ENCODE results near the gene CEP72.
"Not testable (repeated sequence)": the region's sequence is repeated elsewhere in the genome, so short reads cannot be mapped to it uniquely, and the experiment has no call there.

Gene CEP72

GRCh38 chr5:686936-687335 is 74.8 kb downstream of the CEP72 start:
- H3K36me3 ChIP-seq (ENCODE audit: insufficient read depth, low read length); H3K4me3 ChIP-seq (ENCODE audit: low read depth in 1 of 2, low read length in 2 of 2); H3K9ac ChIP-seq (ENCODE audit: low read length); H3K27me3 ChIP-seq (ENCODE audit: control insufficient read depth in 1 of 2, insufficient read depth in 2 of 2, low read length in 2 of 2); H3K4me1 ChIP-seq (ENCODE audit: insufficient read depth, low read length); H3K9me3 ChIP-seq (ENCODE audit: low read length); H3K27ac ChIP-seq (ENCODE audit: low read depth, low read length): not testable (repeated sequence)

GRCh38 chr5:688348-689010 is 76.3 kb downstream of the CEP72 start:
- H3K9ac ChIP-seq (ENCODE audit: low read length); H3K27ac ChIP-seq (ENCODE audit: low read depth, low read length); H3K27me3 ChIP-seq (ENCODE audit: control insufficient read depth in 1 of 2, insufficient read depth in 2 of 2, low read length in 2 of 2); H3K4me3 ChIP-seq (ENCODE audit: low read depth in 1 of 2, low read length in 2 of 2); H3K4me1 ChIP-seq (ENCODE audit: insufficient read depth, low read length); H3K36me3 ChIP-seq (ENCODE audit: insufficient read depth, low read length); H3K9me3 ChIP-seq (ENCODE audit: low read length): not testable (repeated sequence)

GRCh38 chr5:690293-690692 is 78.2 kb downstream of the CEP72 start:
- H3K36me3 ChIP-seq (ENCODE audit: insufficient read depth, low read length); H3K4me1 ChIP-seq (ENCODE audit: insufficient read depth, low read length); H3K27me3 ChIP-seq (ENCODE audit: control insufficient read depth in 1 of 2, insufficient read depth in 2 of 2, low read length in 2 of 2); H3K9ac ChIP-seq (ENCODE audit: low read length); H3K9me3 ChIP-seq (ENCODE audit: low read length); H3K4me3 ChIP-seq (ENCODE audit: low read depth in 1 of 2, low read length in 2 of 2); H3K27ac ChIP-seq (ENCODE audit: low read depth, low read length): not testable (repeated sequence)

- not testable (repeated sequence) for H3K4me1 ChIP-seq (ENCODE audit: insufficient read depth, low read length); H3K27me3 ChIP-seq (ENCODE audit: control insufficient read depth in 1 of 2, insufficient read depth in 2 of 2, low read length in 2 of 2); H3K9ac ChIP-seq (ENCODE audit: low read length); H3K4me3 ChIP-seq (ENCODE audit: low read depth in 1 of 2, low read length in 2 of 2); H3K27ac ChIP-seq (ENCODE audit: low read depth, low read length); H3K9me3 ChIP-seq (ENCODE audit: low read length); H3K36me3 ChIP-seq (ENCODE audit: insufficient read depth, low read length)
Observed at GRCh38 chr5:691049-691448, 78.9 kb downstream of the CEP72 start.

GRCh38 chr5:691817-692528 is 79.8 kb downstream of the CEP72 start:
- Histone ChIP-seq H3K27ac (ENCODE audit: low read depth, low read length) (peak overlapping the region; percentile 58), H3K36me3 (ENCODE audit: insufficient read depth, low read length) (no peaks in the 10 kb centered on the region), H3K27me3 (ENCODE audit: control insufficient read depth in 1 of 2, insufficient read depth in 2 of 2, low read length in 2 of 2) (no peaks in the 10 kb centered on the region), H3K4me1 (ENCODE audit: insufficient read depth, low read length) (no peaks in the 10 kb centered on the region), H3K9ac (ENCODE audit: low read length) (no peak overlapping the region), H3K4me3 (ENCODE audit: low read depth in 1 of 2, low read length in 2 of 2) (peak overlapping the region; percentile 64 to 70), H3K9me3 (ENCODE audit: low read length) (no peaks in the 10 kb centered on the region)

GRCh38 chr5:692529-693041 is 80.4 kb downstream of the CEP72 start:
- not testable (repeated sequence) for H3K36me3 ChIP-seq (ENCODE audit: insufficient read depth, low read length); H3K4me1 ChIP-seq (ENCODE audit: insufficient read depth, low read length); H3K27me3 ChIP-seq (ENCODE audit: control insufficient read depth in 1 of 2, insufficient read depth in 2 of 2, low read length in 2 of 2); H3K9me3 ChIP-seq (ENCODE audit: low read length)
- Histone ChIP-seq H3K4me3 (ENCODE audit: low read depth in 1 of 2, low read length in 2 of 2) (peak overlapping the region; percentile 64 to 70), H3K9ac (ENCODE audit: low read length) (peak overlapping the region; percentile 15), H3K27ac (ENCODE audit: low read depth, low read length) (peak overlapping the region; percentile 58)

- Histone ChIP-seq H3K27ac (ENCODE audit: low read depth, low read length) (peak within 1 kb of the TSS; percentile 61), H3K4me3 (ENCODE audit: low read depth in 1 of 2, low read length in 2 of 2) (peak within 1 kb of the TSS; percentile 64 to 70), H3K9ac (ENCODE audit: low read length) (peak within 1 kb of the TSS; percentile 15)
- not testable (repeated sequence) for H3K4me1 ChIP-seq (ENCODE audit: insufficient read depth, low read length); H3K36me3 ChIP-seq (ENCODE audit: insufficient read depth, low read length); H3K27me3 ChIP-seq (ENCODE audit: control insufficient read depth in 1 of 2, insufficient read depth in 2 of 2, low read length in 2 of 2); H3K9me3 ChIP-seq (ENCODE audit: low read length)
Observed at GRCh38 chr5:693271-694041, 81.3 kb downstream of the CEP72 start, which contains the start of gene TPPP. Gene TPPP (minus strand): TSS chr5:693352. CDS start chr5:678060, 15,292 bp downstream.

- H3K27ac ChIP-seq (ENCODE audit: low read depth, low read length); H3K9ac ChIP-seq (ENCODE audit: low read length); H3K9me3 ChIP-seq (ENCODE audit: low read length); H3K27me3 ChIP-seq (ENCODE audit: control insufficient read depth in 1 of 2, insufficient read depth in 2 of 2, low read length in 2 of 2); H3K4me1 ChIP-seq (ENCODE audit: insufficient read depth, low read length); H3K36me3 ChIP-seq (ENCODE audit: insufficient read depth, low read length): not testable (repeated sequence)
- H3K4me3 ChIP-seq (ENCODE audit: low read depth in 1 of 2, low read length in 2 of 2) = peak overlapping the region in 1 of 2 donors; percentile 55
Observed at GRCh38 chr5:694042-694431, 81.9 kb downstream of the CEP72 start.

GRCh38 chr5:695475-695874 is 83.3 kb downstream of the CEP72 start:
- H3K27me3 ChIP-seq (ENCODE audit: control insufficient read depth in 1 of 2, insufficient read depth in 2 of 2, low read length in 2 of 2); H3K36me3 ChIP-seq (ENCODE audit: insufficient read depth, low read length); H3K4me3 ChIP-seq (ENCODE audit: low read depth in 1 of 2, low read length in 2 of 2); H3K4me1 ChIP-seq (ENCODE audit: insufficient read depth, low read length); H3K27ac ChIP-seq (ENCODE audit: low read depth, low read length); H3K9ac ChIP-seq (ENCODE audit: low read length): not testable (repeated sequence)
- H3K9me3 ChIP-seq (ENCODE audit: low read length) = peaks cover 11% of the 10 kb centered on the region

GRCh38 chr5:696191-696590 is 84.1 kb downstream of the CEP72 start:
- not testable (repeated sequence) for H3K36me3 ChIP-seq (ENCODE audit: insufficient read depth, low read length); H3K4me1 ChIP-seq (ENCODE audit: insufficient read depth, low read length); H3K27ac ChIP-seq (ENCODE audit: low read depth, low read length); H3K9ac ChIP-seq (ENCODE audit: low read length); H3K4me3 ChIP-seq (ENCODE audit: low read depth in 1 of 2, low read length in 2 of 2); H3K27me3 ChIP-seq (ENCODE audit: control insufficient read depth in 1 of 2, insufficient read depth in 2 of 2, low read length in 2 of 2)
- peaks cover 11% of the 10 kb centered on the region for H3K9me3 ChIP-seq (ENCODE audit: low read length)

- H3K4me3 ChIP-seq (ENCODE audit: low read depth in 1 of 2, low read length in 2 of 2); H3K4me1 ChIP-seq (ENCODE audit: insufficient read depth, low read length); H3K27ac ChIP-seq (ENCODE audit: low read depth, low read length); H3K36me3 ChIP-seq (ENCODE audit: insufficient read depth, low read length); H3K27me3 ChIP-seq (ENCODE audit: control insufficient read depth in 1 of 2, insufficient read depth in 2 of 2, low read length in 2 of 2); H3K9ac ChIP-seq (ENCODE audit: low read length): not testable (repeated sequence)
- peaks cover 11% of the 10 kb centered on the region for H3K9me3 ChIP-seq (ENCODE audit: low read length)
Observed at GRCh38 chr5:696753-697702, 84.9 kb downstream of the CEP72 start.

Data from muscle layer of colon (tissue), 2 donors.